ENCODE measurements around the gene CFAP299.
"Not testable (repeated sequence)": the region's sequence is repeated elsewhere in the genome, so short reads cannot be mapped to it uniquely, and the experiment has no call there.

Gene CFAP299

GRCh38 chr4:80336582-80336981 is 1.1 kb downstream of the CFAP299 start:
- TF ChIP-seq EZH2 (IDR thresholded peaks at IDR 0.05; ENCODE audit: borderline replicate concordance, low read length) (no peak), CTCF (IDR thresholded peaks at IDR 0.05; ENCODE audit: low read length) (peak; percentile 21; the same call in 1 of the 2 replicates)
- H3K4me2 ChIP-seq (ENCODE audit: low read length), result peak overlapping the region; percentile 89

GRCh38 chr4:80340036-80340435 is 4.5 kb downstream of the CFAP299 start:
- Histone ChIP-seq H3K4me1 (ENCODE audit: insufficient read depth, low read length, severe bottlenecking) (peaks cover 16% of the 10 kb centered on the region), H3K27me3 (ENCODE audit: insufficient read depth, low read length) (0 out of 2 replicates have a peak, but pooled peaks cover 6% of the 10 kb centered on the region), H3K9me3 (ENCODE audit: low read length) (no peaks in the 10 kb centered on the region), H3K9ac (ENCODE audit: low read length) (no peak overlapping the region), H4K20me1 (ENCODE audit: insufficient read depth, low read length) (no peaks in the 10 kb centered on the region), H3F3A (ENCODE audit: insufficient read depth, low read length) (no peaks in the 10 kb centered on the region), H3K9me2 (ENCODE audit: low read depth, low read length) (no peaks in the 10 kb centered on the region), H3K4me3 (ENCODE audit: low read depth, low read length, poor library complexity, severe bottlenecking) (no peak overlapping the region), H3K27ac (ENCODE audit: low read depth, low read length, poor library complexity, severe bottlenecking) (no peak overlapping the region), H3K79me2 (ENCODE audit: insufficient read depth, low read length) (no peaks in the 10 kb centered on the region), H3K36me3 (ENCODE audit: insufficient read depth, low read length) (no peaks in the 10 kb centered on the region), H3K4me2 (ENCODE audit: low read length) (no peak overlapping the region), H2AFZ (ENCODE audit: low read length) (no peak overlapping the region)
- TF ChIP-seq EZH2 (IDR thresholded peaks at IDR 0.05; ENCODE audit: borderline replicate concordance, low read length) (no peak), CTCF (IDR thresholded peaks at IDR 0.05; ENCODE audit: low read length) (no peak)

More at GRCh38 chr4:80336582-80336981, 1.1 kb downstream of the CFAP299 start:
- no peaks in the 10 kb centered on the region for H3K79me2 ChIP-seq (ENCODE audit: insufficient read depth, low read length)
- H3K36me3 ChIP-seq (ENCODE audit: insufficient read depth, low read length), result no peaks in the 10 kb centered on the region
- H4K20me1 ChIP-seq (ENCODE audit: insufficient read depth, low read length), result no peaks in the 10 kb centered on the region
- H3K4me3 ChIP-seq (ENCODE audit: low read depth, low read length, poor library complexity, severe bottlenecking), result peak overlapping the region; percentile 77
- 0 out of 2 replicates have a peak, but pooled peaks cover 6% of the 10 kb centered on the region for H3K27me3 ChIP-seq (ENCODE audit: insufficient read depth, low read length)
- no peaks in the 10 kb centered on the region for H3K9me2 ChIP-seq (ENCODE audit: low read depth, low read length)
- no peak overlapping the region for H3K27ac ChIP-seq (ENCODE audit: low read depth, low read length, poor library complexity, severe bottlenecking)
- no peak overlapping the region for H3K9ac ChIP-seq (ENCODE audit: low read length)
- no peaks in the 10 kb centered on the region for H3F3A ChIP-seq (ENCODE audit: insufficient read depth, low read length)
- H3K4me1 ChIP-seq (ENCODE audit: insufficient read depth, low read length, severe bottlenecking), result peaks cover 16% of the 10 kb centered on the region
- H3K9me3 ChIP-seq (ENCODE audit: low read length), result no peaks in the 10 kb centered on the region
- H2AFZ ChIP-seq (ENCODE audit: low read length), result no peak overlapping the region

- H3K27me3 ChIP-seq (ENCODE audit: insufficient read depth, low read length); H3F3A ChIP-seq (ENCODE audit: insufficient read depth, low read length); H4K20me1 ChIP-seq (ENCODE audit: insufficient read depth, low read length); H3K79me2 ChIP-seq (ENCODE audit: insufficient read depth, low read length); H3K36me3 ChIP-seq (ENCODE audit: insufficient read depth, low read length); H3K4me1 ChIP-seq (ENCODE audit: insufficient read depth, low read length, severe bottlenecking); H3K9ac ChIP-seq (ENCODE audit: low read length); H2AFZ ChIP-seq (ENCODE audit: low read length); H3K27ac ChIP-seq (ENCODE audit: low read depth, low read length, poor library complexity, severe bottlenecking); H3K9me3 ChIP-seq (ENCODE audit: low read length); H3K4me2 ChIP-seq (ENCODE audit: low read length); H3K9me2 ChIP-seq (ENCODE audit: low read depth, low read length); H3K4me3 ChIP-seq (ENCODE audit: low read depth, low read length, poor library complexity, severe bottlenecking): not testable (repeated sequence)
These were observed 7.2 kb downstream of the CFAP299 start for GRCh38 chr4:80342684-80343083.

GRCh38 chr4:80343887-80344286 is 8.4 kb downstream of the CFAP299 start:
- Histone ChIP-seq H3K4me3 (ENCODE audit: low read depth, low read length, poor library complexity, severe bottlenecking) (no peak overlapping the region), H3K9ac (ENCODE audit: low read length) (no peak overlapping the region), H3F3A (ENCODE audit: insufficient read depth, low read length) (no peaks in the 10 kb centered on the region), H3K9me2 (ENCODE audit: low read depth, low read length) (no peaks in the 10 kb centered on the region), H3K79me2 (ENCODE audit: insufficient read depth, low read length) (no peaks in the 10 kb centered on the region), H3K27me3 (ENCODE audit: insufficient read depth, low read length) (0 out of 2 replicates have a peak, but pooled peaks cover 1% of the 10 kb centered on the region), H3K4me1 (ENCODE audit: insufficient read depth, low read length, severe bottlenecking) (no peaks in the 10 kb centered on the region), H2AFZ (ENCODE audit: low read length) (no peak overlapping the region), H3K4me2 (ENCODE audit: low read length) (no peak overlapping the region), H3K27ac (ENCODE audit: low read depth, low read length, poor library complexity, severe bottlenecking) (no peak overlapping the region), H3K9me3 (ENCODE audit: low read length) (no peaks in the 10 kb centered on the region), H4K20me1 (ENCODE audit: insufficient read depth, low read length) (no peaks in the 10 kb centered on the region), H3K36me3 (ENCODE audit: insufficient read depth, low read length) (no peaks in the 10 kb centered on the region)
- no peak for TF ChIP-seq EZH2 (IDR thresholded peaks at IDR 0.05; ENCODE audit: borderline replicate concordance, low read length)
- TF ChIP-seq CTCF (IDR thresholded peaks at IDR 0.05; ENCODE audit: low read length), result no peak
